UCSD-AML1 (cell line): Measurements from ENCODE around the gene TNFSF13B.

ENCODE experiments used
- DNase-seq: peaks from one replicate; lab custom pipeline; 2025; ENCODE audit not compliant: unreplicated experiment; lab: John Stamatoyannopoulos, UW

TNFSF13B gene

DNA sequence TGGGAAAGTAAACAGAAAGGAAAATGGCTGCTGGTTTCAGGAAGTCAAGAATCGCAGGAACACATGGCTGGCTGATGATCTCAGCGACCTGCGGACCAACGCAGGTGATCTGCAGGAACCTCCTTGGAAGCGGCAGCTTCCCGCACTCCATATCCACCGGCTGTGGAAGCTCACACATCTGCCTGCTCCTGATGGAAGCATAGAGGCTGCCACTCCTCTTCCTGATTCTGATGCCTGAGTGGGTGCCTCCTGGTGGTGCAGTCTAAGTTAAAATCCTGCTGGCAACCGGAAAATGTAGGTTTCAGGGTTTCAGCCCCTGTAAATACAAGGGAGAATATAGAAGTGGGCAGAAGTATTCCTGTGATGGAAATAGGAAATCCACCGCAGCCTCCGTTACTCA lies 75.5 kb downstream of the TNFSF13B start:
- DNase-seq: no peak

GRCh38 chr13:108346376-108346775 lies 76.9 kb downstream of the TNFSF13B start:
- no peak for DNase-seq

- no peak for DNase-seq
These were observed 79.8 kb downstream of the TNFSF13B start for GRCh38 chr13:108349269-108349668.

DNA sequence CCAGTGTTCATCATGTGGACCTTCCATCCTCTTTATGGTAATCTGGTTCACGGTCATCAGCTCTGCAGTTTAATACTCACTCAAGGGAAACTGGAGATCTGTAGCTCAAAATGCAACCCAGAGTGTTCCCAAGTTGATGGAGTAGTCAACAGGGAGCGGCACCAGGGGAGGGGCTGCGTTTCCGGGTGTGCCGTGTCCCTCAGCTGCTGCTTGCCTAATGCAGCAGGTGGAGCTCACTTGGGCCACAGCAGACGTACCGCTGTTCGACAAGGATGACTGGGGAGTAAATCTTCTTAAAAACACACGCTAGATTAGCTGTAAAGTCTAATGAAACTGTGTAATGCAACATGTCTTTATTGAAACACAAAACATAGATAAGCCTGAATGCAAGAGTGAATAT lies 81.1 kb downstream of the TNFSF13B start:
- no peak for DNase-seq

GRCh38 chr13:108352599-108352998 lies 83.1 kb downstream of the TNFSF13B start:
- no peak for DNase-seq

- DNase-seq: no peak
These were observed 87.7 kb downstream of the TNFSF13B start for GRCh38 chr13:108357228-108357627.
